ENCODE results near the gene RPS15A.

RPS15A gene

DNA sequence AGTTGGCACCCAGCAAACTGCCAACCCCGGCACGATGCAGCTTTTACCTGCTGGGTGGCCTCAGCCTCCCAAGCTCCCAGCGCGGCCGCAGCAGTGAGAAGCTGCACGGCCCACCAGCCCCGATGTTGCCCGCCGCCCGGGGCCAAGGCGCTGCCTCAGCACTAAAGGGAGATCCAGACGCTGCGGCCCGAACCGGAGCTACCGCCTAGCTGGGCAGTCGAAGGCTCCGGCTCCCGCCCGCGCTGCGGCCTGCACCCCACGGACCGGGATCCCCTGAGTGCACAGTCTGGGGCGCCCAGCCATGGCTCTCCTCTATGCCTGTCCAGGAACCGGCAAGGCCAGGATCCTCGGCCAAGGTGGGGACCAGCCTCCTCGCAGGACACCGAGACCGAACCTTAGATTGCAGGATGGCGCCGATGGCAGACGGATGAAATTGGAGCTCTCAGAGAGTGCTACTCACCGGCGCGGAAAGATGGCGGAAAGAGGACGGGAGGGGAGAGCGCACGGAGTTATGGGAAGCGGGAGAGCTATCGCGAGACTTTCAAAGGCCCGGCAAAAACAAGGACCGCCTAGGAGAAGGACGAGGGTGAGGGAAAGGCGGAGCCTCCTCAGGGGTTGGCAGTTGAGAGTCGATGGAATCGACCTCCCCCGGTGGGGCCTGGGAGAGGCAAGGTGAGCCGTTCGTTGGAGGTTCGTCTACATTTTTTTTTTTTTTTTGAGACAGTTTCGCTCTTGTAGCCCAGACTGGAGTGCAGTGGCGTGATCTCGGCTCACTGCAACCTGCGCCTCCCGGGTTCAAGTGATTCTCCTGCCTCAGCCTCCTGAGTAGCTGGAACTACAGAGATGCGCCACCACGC lies at the start of gene RPS15A:
RPS15A (minus strand) TSS at position 485 of the 857 bp plus-strand sequence. CDS start 1,221 bp downstream, outside the sequence.
- peak; percentile 98 for DNase-seq

DNA sequence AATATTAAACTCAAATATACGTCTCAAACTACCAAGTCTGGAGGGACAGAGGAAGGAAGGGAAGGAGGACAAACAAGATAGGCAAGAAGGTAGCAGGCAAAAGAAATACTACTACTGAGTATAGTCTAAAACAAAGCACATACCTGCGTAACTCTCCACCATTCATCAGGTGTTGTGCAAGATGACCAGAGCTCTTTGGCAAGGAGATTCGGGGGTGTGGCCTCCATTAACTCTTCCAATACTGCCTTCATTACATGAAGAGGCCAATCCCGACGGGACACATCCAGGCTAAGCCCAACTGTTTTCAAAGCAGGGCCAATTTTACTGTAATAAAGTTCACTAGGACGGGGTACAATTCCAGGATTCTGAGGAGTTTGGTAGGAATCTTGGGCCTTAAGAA lies 49.4 kb upstream of the RPS15A start:
- DNase-seq = no peak

DNA sequence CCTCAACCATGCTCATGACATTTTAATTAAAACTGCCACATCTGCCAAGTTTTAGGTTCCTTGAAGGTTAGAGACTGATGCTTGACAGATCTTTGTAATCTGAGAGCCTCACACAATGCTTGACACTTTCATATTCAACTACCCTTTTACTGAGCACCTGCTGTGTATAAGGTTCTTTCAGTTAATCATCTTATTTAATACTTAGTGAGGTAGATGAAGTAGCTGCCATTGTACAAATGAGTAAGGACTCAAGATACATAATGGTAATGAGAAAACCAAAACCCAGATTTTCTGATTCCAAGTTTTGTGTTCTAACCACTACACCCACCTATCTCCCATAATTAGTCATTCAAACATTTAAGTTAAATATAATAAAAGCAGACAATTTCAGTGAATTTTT lies 46.6 kb upstream of the RPS15A start:
- no peak for DNase-seq

DNA sequence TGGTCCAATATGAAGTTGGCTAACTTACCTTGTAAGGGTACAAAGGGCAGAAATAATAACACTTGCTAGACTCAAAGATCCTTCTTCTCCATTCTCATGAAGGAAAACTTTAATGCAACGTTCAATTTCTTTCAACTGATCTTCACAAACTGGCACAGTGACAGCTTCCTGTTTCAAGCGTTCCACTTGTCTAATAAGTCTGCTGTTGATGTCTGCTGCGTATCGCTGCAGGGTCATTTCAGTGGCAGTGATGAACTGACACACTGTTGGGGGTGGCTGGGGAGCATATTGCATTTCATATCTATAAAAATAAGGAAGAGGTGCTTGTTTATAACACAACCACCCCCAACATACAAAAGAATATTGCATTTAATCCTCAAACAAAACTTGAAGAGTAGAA lies 44.7 kb upstream of the RPS15A start:
- DNase-seq = no peak

DNA sequence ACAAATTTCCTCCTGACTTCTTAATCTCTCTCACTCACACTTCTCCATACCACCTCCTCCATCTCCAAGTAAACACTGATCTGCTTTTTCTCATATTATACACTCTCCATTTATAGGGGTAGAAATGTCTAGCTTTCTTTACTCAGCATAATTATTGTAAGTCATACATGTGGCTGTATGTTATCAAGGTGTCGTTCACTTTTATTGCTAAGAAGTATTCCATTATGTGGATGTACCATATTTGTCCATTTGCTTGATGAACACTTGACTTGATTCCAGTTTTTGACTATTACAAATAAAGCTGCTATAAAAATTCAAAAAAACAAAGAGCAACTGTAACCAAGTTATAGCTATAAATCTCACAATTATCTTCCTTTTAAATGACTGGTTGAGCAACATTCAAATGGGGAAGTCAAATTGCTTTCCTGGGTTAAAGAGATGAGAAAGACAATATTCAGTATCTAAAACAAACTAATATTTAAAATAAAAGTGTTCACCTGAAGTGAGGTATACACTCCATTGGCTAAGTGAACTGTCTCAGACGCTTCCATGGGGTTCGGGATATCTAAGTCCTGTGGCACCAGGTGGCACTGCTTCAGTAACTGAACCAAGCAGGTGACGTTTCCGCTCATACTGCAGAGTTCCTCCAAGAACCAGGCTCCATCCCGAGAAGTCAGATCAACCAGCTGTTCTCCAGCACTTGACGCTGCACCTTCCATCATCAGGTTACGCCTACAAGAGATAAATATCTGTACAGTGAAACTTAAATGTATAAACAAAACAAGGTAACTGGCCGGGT lies 43.8 kb upstream of the RPS15A start:
- no peak for DNase-seq

DNA sequence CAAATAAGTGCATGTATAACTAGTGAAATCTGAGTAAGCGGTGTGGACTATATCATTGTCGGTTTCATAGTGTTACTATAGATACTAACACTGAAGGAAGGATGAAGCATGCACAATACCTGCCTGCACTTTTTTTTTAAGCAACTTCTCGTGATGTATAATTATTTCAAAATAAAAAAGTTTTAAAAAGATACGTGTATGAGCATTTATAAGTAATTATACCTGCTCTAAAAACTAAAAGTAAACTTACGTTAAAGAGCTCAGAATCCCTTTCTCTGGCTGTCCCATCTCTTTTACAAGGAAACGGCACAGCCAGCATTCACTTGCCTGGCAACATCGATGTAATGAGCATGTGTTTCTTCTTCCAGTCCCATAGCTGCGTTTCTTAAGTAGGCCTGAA lies 42.5 kb upstream of the RPS15A start:
- no peak for DNase-seq

DNA sequence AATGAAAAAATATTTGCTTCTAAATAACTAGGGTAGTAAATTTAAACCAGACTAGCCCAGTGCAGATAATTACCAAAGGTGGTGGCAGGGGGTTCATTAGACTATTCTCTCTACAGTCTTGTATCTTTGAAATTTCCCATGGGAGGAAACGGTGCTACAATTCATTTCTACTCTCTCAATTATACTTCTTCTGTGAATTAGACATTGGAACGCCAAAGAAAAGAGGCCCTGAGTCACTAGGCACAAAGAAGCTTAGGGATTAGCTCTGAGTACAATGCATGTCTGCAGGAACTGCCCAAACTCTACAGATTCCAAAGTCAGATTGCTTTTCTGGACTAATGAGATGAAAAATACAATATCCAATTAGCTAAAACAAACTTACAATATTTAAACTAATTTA lies 41.9 kb upstream of the RPS15A start:
- no peak for DNase-seq

DNA sequence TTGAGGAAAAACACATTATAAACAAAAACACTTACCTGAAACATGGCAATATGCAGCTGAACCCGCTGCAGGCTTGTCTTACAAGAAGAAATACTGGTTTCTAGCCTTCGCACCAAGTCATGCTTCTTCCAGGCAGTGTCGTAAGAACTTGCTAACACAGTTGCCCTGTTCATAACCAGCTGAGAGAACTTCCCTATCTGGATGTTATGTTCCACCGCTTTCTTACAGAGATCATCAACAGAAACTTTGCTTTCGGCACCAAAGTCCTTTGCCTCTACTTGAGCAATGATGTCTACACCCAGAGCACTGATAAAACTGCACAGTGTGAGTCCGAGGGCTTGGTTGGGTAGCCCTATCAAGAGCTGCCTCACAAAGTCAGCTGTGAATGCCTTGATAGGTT lies 39.1 kb upstream of the RPS15A start:
- no peak for DNase-seq

DNA sequence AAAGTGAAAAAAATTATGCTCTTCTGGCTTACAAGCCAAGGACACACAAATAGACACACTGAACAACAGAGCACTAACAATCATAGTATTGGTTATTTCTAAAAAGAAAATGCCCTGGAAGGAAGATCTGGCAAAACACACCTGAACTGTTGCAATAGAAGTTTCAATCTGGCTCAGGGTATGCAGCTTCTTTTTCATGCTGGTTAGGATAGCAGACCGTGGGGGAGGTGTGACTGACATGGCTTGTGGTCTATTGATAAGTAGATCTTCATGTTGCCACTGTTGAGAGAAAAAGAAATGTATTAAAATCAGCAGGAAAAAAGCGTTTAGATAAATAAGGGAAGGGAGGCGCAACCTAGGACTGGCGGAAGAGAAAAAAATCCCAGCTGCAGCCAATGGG lies 37.8 kb upstream of the RPS15A start:
- DNase-seq = no peak

DNA sequence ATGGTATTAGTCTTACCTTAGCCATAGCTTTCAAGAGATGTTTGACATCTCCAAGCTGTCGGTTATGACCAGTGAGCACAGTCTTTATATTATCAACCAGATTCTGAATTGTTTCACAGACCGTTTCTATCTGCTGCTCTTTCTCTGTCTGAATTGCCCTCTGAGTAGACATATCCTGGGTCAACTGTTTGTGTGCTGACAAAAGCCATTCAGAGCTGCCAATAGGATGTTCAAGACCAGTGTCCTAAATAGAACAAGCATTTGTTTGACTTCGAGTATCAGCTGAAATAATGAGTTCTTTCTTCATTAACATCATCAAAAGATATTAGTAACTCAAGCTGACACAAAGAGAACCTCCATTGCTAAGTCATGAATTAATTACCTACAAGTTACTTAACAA lies 26.2 kb upstream of the RPS15A start:
- DNase-seq = no peak

DNA sequence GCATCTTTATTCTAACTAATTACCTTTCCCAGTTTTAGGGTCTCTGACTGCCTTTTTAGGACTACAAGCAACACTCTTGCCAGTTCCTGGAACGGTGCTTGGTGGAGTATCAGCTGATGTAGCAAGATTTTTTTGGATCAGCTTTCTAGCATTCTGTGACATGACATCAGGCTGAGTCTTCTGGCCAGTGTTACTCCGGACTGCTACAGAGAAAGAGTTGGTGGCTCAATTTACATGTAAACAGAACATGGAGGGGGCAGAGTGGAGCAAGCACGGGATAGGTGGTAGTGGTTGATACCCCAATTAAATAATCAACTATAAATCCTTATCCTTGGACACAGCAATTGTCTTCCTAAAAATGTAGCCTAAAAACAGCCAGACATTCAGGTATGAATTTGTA lies 21.8 kb upstream of the RPS15A start:
- DNase-seq = no peak

DNA sequence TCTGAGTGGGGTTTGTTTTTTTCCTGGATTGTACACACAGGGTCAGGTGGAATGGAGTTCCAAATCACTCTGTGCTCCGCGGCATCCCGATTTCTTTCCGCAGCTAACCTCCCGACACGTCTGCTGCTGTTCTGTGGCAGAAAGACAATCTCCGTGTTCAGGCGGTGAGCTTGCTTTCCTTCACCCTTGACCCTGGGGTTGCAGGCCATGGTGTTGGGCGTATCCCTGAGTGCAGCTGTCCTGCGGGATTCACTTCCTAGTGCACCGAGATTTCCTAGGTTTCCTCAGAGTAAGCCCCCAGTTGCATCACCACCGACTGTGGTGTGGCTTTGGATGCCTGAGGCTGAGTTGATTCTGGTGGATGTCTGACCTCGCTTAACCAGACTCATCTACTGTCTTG lies 19.0 kb upstream of the RPS15A start:
- DNase-seq = no peak

DNA sequence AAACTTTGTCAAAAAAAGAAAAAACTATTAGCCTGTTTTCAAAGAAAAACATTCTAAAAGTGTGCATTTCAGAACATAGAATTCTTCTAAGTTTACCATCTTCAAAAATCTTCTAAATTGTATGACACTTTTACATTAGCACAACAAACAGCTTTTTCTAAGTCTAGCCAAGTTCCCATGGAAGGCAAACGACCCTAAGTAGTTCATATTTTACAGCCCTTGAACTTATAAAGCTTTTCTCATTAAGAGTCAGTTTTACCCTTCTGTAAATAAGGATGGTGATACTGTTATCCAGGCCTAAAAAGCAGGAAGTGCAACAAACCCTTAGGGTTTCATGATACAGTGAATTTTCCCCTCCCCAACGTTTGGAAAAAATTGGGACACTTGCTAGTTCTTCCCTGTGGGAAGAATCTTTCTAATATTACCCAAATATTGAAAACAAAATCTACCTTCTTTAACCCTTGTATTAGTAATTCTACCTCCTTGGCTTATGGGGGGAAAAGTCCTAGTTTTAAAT lies 15.2 kb upstream of the RPS15A start:
- no peak for DNase-seq

DNA sequence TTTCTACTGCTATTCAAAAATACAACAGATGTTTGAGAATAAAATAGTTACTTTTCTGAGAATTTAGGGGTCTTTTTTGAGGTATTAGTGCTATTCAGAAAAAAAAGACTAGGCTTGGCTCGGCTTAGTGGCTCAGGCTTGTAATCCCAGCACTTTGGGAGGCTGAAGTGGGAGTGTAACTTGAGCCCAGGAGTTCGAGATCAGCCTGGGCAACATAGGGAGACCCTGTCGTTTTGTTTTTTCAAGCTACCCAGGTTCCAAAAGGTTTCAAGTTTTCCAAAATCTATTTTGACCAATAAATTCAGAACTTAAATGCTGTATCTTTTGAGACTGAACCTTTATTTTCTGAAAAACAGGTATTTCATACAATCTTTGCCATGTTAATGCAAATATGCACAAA lies 14.4 kb upstream of the RPS15A start:
- DNase-seq = no peak

DNA sequence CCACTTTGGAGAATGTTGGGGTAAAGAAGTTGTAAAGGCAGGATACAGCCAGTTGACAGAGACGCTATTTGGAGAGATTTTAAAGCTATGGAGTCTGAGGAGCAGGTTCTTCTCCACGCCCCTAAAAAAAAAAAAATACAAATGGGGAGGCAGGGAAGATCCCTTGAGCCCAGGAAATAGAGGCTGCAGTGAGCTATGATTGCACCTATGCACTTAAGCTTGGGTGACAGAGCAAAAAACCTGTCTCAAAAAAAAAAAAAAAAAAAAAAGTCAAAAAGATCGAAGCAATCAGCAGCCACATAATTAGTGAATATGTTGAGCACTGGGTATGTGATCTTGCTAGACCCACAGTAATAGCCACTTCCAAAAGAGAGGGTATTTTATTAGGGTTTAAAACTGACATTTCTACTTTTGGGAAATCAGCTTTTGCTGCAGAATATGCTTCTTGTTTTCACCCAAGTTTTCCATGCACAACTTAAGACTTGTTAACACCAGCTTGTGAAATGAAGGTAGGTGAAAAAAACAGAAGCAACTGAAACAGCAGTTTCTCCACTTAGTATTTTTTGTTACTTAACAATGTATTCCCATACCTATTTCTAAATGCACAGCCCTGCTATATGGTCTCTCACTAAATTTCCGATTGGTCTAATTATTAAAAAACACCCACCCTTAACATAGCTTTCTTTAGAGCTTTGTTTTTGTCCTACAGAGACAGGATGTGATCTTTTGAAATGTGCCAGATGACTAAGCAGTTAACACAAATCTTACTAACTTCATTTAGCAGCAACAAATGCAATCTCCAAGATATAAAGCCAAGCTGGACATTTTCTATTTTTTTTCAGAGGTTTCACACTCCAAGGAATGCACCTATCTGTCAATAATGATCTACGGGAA lies 13.7 kb upstream of the RPS15A start:
- DNase-seq = no peak

DNA sequence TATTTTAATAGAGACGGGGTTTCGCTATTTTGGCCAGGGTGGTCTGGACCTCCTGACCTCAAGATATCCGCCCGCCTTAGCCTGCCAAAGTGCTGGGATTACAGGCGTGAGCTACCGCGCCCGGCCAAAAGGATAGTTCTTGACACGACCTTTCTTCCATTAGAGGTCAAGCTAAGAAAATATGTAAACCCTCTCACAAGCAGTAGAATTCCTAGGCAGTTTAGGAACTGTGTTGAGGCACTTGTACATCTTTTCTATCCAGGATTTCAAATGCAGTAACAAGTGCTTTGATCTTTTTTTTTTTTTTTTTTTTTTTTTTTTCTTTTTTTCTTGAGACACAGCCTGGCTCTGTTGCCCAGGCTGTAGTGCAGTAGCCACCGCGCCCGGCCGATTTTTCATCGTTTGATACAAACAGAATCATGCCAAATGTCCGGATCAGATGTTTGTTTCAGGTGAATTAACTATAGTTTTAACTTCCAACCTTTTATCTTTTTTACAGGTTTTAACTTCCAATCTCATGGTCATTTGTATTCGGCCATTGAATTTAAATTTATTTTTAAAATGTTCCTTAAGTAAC lies 12.7 kb upstream of the RPS15A start:
- DNase-seq = no peak

DNA sequence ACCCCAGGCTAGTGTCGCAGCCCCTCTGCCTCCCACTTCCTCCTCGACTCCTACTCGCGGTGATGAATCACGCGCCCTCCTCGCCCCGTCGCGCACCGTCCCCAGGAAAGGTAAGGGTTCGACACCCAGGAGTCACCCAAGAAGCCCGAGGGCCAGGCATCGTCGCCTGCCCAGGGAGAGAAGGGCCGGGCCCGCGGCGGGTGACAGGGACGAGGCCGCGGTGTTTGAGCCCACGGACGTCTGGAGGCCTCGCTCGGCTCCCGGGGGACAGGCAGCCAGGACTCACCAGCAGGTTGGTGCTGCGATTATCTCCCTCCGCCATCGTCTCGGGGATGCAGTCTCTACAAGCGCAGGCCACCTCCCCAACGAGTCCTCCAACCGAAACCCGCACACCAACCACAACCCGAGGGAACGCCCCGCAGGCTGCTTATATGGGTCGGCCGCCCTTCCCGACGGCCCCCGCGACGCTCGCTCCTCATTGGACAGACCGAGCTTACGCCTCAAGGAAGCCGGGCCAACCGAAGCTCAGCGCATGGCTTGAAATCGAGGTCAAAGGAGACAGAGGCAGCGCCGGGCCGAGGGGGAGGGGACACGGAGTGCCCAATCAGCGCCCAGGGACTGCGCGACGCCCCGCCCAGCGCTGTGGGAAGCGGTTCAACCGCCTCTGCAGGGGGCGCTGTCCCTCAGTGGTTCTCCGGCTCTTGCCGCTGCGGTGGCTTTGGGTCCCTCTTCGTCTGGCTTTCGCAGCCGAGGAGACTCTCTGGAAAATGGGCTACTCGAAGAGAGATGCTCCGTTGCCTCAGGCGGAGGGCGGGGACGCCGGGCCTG lies 11.2 kb upstream of the RPS15A start, which contains the start of gene ARL6IP1:
ARL6IP1 (minus strand) TSS at position 405 of the 828 bp plus-strand sequence; CDS start at position 322, 83 bp downstream.
- DNase-seq = peak; percentile 99

DNA sequence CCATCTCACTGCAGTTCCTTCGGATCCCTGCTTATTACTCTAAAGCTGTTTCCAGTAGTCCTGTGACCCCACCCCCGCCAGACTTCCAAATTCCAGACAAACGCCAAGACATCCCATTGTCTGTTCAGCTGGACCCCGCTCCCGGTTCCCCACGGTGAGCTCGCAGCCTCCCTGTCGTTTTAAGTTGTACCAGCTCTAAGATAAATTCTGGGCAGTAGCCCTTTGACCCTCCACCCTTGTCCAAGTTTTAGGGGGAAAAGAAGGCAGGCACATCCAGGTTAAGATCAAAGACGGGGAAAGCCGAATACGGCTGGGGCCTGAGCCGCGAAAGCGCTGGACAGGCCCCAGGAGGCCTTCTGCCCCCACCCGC lies 10.6 kb upstream of the RPS15A start:
- no peak for DNase-seq

DNA sequence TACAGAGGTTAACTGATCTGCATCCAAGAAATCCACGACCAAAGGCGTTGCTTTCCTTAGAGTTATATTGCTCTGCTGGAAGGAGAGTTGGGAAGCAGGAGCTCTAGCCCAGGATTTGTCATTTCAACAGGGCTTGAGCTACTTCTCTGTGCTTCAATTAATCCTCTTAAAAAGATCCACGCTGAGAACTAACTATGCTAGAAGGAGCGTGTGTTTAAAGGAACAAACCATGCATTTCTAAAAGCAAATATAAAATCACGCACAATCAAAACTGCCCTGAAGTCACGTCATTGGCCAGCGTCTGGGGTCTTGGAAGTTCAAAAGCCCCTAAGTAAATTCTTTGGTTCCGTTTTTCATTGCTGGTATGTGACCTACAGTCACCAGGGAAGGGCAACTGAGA lies 10.2 kb upstream of the RPS15A start:
- DNase-seq = no peak

DNA sequence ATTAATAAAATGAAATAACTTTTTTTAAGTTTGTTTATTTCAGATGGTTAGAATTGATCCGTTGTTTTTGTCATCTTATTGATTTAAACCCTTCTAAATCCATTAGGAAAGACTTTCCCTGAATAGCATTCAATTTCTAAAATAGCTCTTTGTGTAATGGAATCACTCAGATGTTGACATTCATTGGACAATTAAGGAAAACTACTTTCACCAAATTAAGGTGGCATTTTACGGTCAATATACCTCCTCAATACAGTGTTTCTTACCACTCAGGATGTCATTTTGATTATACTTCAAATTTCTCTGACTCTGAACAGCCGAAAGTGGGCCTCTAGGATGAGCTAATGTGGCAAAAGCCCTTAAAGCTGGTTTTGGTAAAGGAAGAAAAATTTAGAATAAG lies 9.4 kb upstream of the RPS15A start:
- no peak for DNase-seq

DNA sequence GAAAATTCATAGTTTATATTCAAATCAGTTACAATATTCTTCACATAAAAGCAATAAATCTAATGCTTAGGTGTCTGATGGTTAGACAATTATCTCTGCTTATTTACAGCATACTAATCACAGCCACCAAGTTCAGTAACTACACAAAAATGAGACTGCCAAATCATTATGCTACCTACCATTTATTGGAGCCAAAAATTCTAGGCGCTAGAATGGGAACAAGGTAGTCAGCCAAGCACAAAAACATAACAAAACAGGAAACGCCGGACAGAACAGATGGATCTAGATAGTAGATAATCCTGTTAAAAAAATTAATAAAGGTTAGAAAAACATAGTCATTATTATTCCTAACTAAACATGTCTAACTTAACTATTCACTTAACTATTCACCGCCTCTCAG lies 7.6 kb upstream of the RPS15A start:
- DNase-seq = no peak

DNA sequence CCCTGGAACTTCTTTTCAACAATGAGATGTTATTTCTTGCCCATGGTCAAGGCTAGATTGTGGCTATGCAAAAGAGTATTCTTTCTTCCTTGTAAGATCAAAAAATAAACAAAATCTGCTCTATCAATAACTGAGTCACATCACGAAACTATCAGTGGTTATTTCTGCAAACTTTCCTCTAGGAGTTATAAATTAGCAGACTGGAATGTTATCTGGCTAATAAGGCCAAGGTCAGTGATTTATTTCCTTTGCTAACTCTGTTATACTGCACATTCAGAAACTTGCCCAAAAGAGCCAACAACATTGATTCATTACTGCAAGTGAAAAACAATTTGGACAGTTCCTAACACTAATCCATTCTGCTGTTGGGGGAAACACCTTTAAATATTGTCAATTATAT lies 6.2 kb upstream of the RPS15A start:
- no peak for DNase-seq
